IPS-18a (cell line): ENCODE results near the gene N4BP2.

Experiments
- H3K27ac ChIP-seq: one replicate; pipeline ENCODE4 v1.5.1; 2013; ENCODE audit warnings: low read length
- H3K27me3 ChIP-seq: one replicate; pipeline ENCODE4 v1.6.1; 2013; ENCODE audit warnings: mild to moderate bottlenecking, low read length; ENCODE audit not compliant: control insufficient read depth, insufficient read depth
- H3K36me3 ChIP-seq: one replicate; pipeline ENCODE4 v1.6.1; 2013; ENCODE audit warnings: low read depth, low read length; ENCODE audit not compliant: control insufficient read depth
- H3K4me1 ChIP-seq: one replicate; pipeline ENCODE4 v1.6.1; 2013; ENCODE audit warnings: low read depth, low read length; ENCODE audit not compliant: control insufficient read depth
- H3K4me3 ChIP-seq: one replicate; pipeline ENCODE4 v1.5.1; 2013; ENCODE audit warnings: low read length
- H3K9ac ChIP-seq: one replicate; pipeline ENCODE4 v1.6.1; 2013; ENCODE audit warnings: mild to moderate bottlenecking, low read length, moderate library complexity
- H3K9me3 ChIP-seq: one replicate; pipeline ENCODE4 v1.6.1; 2013; ENCODE audit warnings: low read depth, low read length; ENCODE audit not compliant: control insufficient read depth

N4BP2 gene

GRCh38 chr4:40183615-40184411, 127.2 kb downstream of the N4BP2 start:
- H3K4me1 ChIP-seq, result peaks cover 7% of the 10 kb centered on the region
- no peaks in the 10 kb centered on the region for H3K9me3 ChIP-seq
- no peak overlapping the region for H3K27ac ChIP-seq
- no peak overlapping the region for H3K4me3 ChIP-seq
- no peaks in the 10 kb centered on the region for H3K27me3 ChIP-seq
- no peak overlapping the region for H3K9ac ChIP-seq
- H3K36me3 ChIP-seq, result no peaks in the 10 kb centered on the region

GRCh38 chr4:40185830-40186664, 129.4 kb downstream of the N4BP2 start:
- H3K36me3 ChIP-seq, result no peaks in the 10 kb centered on the region
- peaks cover 11% of the 10 kb centered on the region for H3K4me1 ChIP-seq
- H3K27ac ChIP-seq, result no peak overlapping the region
- H3K9me3 ChIP-seq, result no peaks in the 10 kb centered on the region
- H3K9ac ChIP-seq, result no peak overlapping the region
- H3K27me3 ChIP-seq, result no peaks in the 10 kb centered on the region
- no peak overlapping the region for H3K4me3 ChIP-seq

GRCh38 chr4:40186665-40187014, 130.0 kb downstream of the N4BP2 start:
- H3K9ac ChIP-seq, result no peak overlapping the region
- no peak overlapping the region for H3K27ac ChIP-seq
- H3K27me3 ChIP-seq, result no peaks in the 10 kb centered on the region
- H3K4me1 ChIP-seq, result peaks cover 17% of the 10 kb centered on the region
- H3K9me3 ChIP-seq, result no peaks in the 10 kb centered on the region
- H3K4me3 ChIP-seq, result no peak overlapping the region
- no peaks in the 10 kb centered on the region for H3K36me3 ChIP-seq

- Histone ChIP-seq H3K27ac (no peak overlapping the region), H3K4me1 (peaks cover 22% of the 10 kb centered on the region)
These were observed 130.8 kb downstream of the N4BP2 start for GRCh38 chr4:40187386-40187906.

GRCh38 chr4:40190019-40190418, 133.4 kb downstream of the N4BP2 start:
- H3K4me1 ChIP-seq, result peaks cover 31% of the 10 kb centered on the region
- H3K27me3 ChIP-seq, result no peaks in the 10 kb centered on the region
- no peaks in the 10 kb centered on the region for H3K36me3 ChIP-seq
- no peak overlapping the region for H3K4me3 ChIP-seq
- no peak overlapping the region for H3K9ac ChIP-seq
- H3K9me3 ChIP-seq, result no peaks in the 10 kb centered on the region
- H3K27ac ChIP-seq, result no peak overlapping the region

More at GRCh38 chr4:40187386-40187906, 130.8 kb downstream of the N4BP2 start:
- H3K9me3 ChIP-seq, result no peaks in the 10 kb centered on the region
- H3K9ac ChIP-seq, result no peak overlapping the region
- no peaks in the 10 kb centered on the region for H3K27me3 ChIP-seq
- H3K36me3 ChIP-seq, result no peaks in the 10 kb centered on the region
- H3K4me3 ChIP-seq, result no peak overlapping the region

GRCh38 chr4:40190465-40190864, 133.8 kb downstream of the N4BP2 start:
- Histone ChIP-seq H3K27me3 (no peaks in the 10 kb centered on the region), H3K27ac (no peak overlapping the region), H3K4me3 (no peak overlapping the region), H3K4me1 (peaks cover 31% of the 10 kb centered on the region), H3K9ac (no peak overlapping the region), H3K36me3 (no peaks in the 10 kb centered on the region), H3K9me3 (no peaks in the 10 kb centered on the region)

GRCh38 chr4:40190880-40191815, 134.5 kb downstream of the N4BP2 start:
- Histone ChIP-seq H3K27ac (no peak overlapping the region), H3K4me3 (no peak overlapping the region), H3K9ac (no peak overlapping the region)

GRCh38 chr4:40192114-40193015, 135.7 kb downstream of the N4BP2 start:
- no peaks in the 10 kb centered on the region for H3K27me3 ChIP-seq
- no peak overlapping the region for H3K9ac ChIP-seq
- no peak overlapping the region for H3K4me3 ChIP-seq
- no peak overlapping the region for H3K27ac ChIP-seq
- no peaks in the 10 kb centered on the region for H3K9me3 ChIP-seq
- peaks cover 34% of the 10 kb centered on the region for H3K4me1 ChIP-seq
- H3K36me3 ChIP-seq, result no peaks in the 10 kb centered on the region

More at GRCh38 chr4:40190880-40191815, 134.5 kb downstream of the N4BP2 start:
- H3K36me3 ChIP-seq, result no peaks in the 10 kb centered on the region
- H3K27me3 ChIP-seq, result no peaks in the 10 kb centered on the region
- H3K4me1 ChIP-seq, result peaks cover 26% of the 10 kb centered on the region
- H3K9me3 ChIP-seq, result no peaks in the 10 kb centered on the region

- H3K27ac ChIP-seq, result no peak overlapping the region
These were observed 136.4 kb downstream of the N4BP2 start for GRCh38 chr4:40193016-40193571.

GRCh38 chr4:40193578-40193977, 136.9 kb downstream of the N4BP2 start:
- Histone ChIP-seq H3K36me3 (no peaks in the 10 kb centered on the region), H3K9ac (no peak overlapping the region), H3K9me3 (no peaks in the 10 kb centered on the region), H3K4me1 (peaks cover 41% of the 10 kb centered on the region), H3K4me3 (no peak overlapping the region), H3K27me3 (no peaks in the 10 kb centered on the region), H3K27ac (no peak overlapping the region)

More at GRCh38 chr4:40193016-40193571, 136.4 kb downstream of the N4BP2 start:
- H3K4me1 ChIP-seq, result peaks cover 36% of the 10 kb centered on the region
- no peak overlapping the region for H3K4me3 ChIP-seq
- H3K9ac ChIP-seq, result no peak overlapping the region
- H3K36me3 ChIP-seq, result no peaks in the 10 kb centered on the region
- no peaks in the 10 kb centered on the region for H3K27me3 ChIP-seq
- H3K9me3 ChIP-seq, result no peaks in the 10 kb centered on the region
